Mucosa of descending colon (tissue), 3 donors: Measurements from ENCODE around the gene CDC123. TPM values are rescaled to one million over a fixed set of nuclear protein-coding genes. Genes with fewer than 3 reads are reported as not detected.

Experiments used
- ATAC-seq: fragments of 200-7000 bp; cut with Tn5 transposase; one replicate; pipeline ENCODE4 v1.9.1; 2020; ENCODE audit warnings: mild to moderate bottlenecking, moderate library complexity
- DNase-seq, 3 donors: peaks; one replicate each; pipeline ENCODE4 v3.0.0-alpha.2; 2020
- H3K36me3 ChIP-seq: fragments of 200-600 bp; one replicate; pipeline ENCODE4 v1.8.0; 2021; ENCODE audit warnings: low read depth, mild to moderate bottlenecking
- H3K4me1 ChIP-seq: fragments of 200-600 bp; one replicate; pipeline ENCODE4 v1.8.0; 2021; ENCODE audit warnings: low read depth, mild to moderate bottlenecking
- H3K4me3 ChIP-seq: fragments of 200-600 bp; one replicate; pipeline ENCODE4 v1.8.0; 2021; ENCODE audit warnings: mild to moderate bottlenecking
- H3K9me3 ChIP-seq: fragments of 200-600 bp; one replicate; pipeline ENCODE4 v1.8.0; 2021; ENCODE audit warnings: mild to moderate bottlenecking
- intact Hi-C, 2 donors: fragments of 100-400 bp; cut with DNase I in 1 of 2; cut with micrococcal nuclease in 1 of 2; formaldehyde crosslinking; loops; one replicate each; pipeline versions ENCODE4 v1.11.0 to v1.11.1; 2022; cut with DNase I, micrococcal nuclease
- total RNA-seq, 3 donors: library from RNA; stranded (reverse); fragmentation: NEBNext Ultra II Directional in 2 of 3; extraction: Animal tissue kit (Norgen Biotek cat#: 25700) in 2 of 3; gene quantifications; one replicate each; pipeline versions ENCODE4 v1.2.1 to v1.2.4, GENCODE V29; 2021 to 2023
- TF ChIP-seq, protein P1 (sequence below): fragments of 200-600 bp; IDR thresholded peaks from one replicate; pipeline ENCODE4 v1.8.0; 2022; ENCODE audit warnings: antibody characterized with exemption, mild to moderate bottlenecking
- donor health status: DM: no; HTN: no; CAD: no; lungs with moderate emphysema.
- donor health status: DM: no; HTN: no; CAD: no.
- donor health status: DM: no; HTN: yes; CAD: no.

Gene CDC123
- total RNA-seq, 3 donors from 2014 or later = 40.5 to 66.1 (median 48.4) TPM

DNA sequence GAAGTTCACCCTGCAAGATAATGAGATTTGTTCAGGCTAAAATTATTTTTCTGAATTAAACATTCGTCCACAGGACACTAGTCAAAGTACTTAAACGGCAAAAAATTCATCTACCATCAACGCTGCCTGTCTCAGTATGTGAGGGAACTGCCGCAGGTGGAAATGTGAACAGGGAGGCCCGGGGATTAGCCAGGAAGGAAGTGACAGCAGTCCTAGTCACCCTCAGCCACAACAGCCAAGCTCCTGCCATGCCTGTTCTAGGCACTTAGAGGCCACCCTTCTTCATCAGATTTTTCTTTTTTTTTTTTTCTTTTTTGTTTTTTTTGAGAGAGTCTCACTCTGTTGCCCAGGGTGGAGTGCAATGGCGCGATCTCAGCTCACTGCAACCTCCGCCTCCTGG, 9.7 kb upstream of the CDC123 start:
- no peaks in the 10 kb centered on the region for H3K36me3 ChIP-seq
- intact Hi-C loops = no loop called here
- H3K4me1 ChIP-seq = no peaks in the 10 kb centered on the region

DNA sequence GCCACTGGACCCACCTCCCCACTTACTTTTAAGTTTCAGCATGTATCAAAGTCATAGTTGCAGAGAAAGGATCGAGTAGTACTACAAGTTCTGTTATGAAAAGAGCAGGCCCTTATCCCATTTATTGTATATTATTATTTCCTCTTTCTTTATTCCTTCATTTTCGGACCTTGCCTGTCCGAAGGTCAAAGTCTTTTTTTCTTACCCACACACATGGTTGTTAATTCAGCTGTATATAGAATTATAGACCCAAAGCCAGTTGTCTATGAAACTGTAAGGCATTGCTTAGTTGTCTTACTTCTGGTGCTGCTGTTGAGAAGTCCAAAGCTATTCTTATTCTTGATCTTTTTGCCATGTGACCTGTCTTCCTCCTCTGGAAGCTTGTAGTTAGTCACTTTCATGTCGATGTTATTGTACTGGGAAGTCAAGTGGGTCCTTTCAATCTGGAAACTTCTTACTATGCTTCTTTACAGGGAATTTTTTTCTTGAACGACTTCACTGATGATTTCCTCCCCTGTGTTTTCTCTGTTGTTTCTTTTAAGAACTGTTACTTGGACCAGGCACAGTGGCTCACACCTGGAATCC, 8.6 kb upstream of the CDC123 start:
- no peaks in the 10 kb centered on the region for H3K4me1 ChIP-seq
- intact Hi-C loops = no loop called here
- no peaks in the 10 kb centered on the region for H3K9me3 ChIP-seq
- no peak for ATAC-seq
- no peak for DNase-seq
- TF ChIP-seq, protein P1, sequence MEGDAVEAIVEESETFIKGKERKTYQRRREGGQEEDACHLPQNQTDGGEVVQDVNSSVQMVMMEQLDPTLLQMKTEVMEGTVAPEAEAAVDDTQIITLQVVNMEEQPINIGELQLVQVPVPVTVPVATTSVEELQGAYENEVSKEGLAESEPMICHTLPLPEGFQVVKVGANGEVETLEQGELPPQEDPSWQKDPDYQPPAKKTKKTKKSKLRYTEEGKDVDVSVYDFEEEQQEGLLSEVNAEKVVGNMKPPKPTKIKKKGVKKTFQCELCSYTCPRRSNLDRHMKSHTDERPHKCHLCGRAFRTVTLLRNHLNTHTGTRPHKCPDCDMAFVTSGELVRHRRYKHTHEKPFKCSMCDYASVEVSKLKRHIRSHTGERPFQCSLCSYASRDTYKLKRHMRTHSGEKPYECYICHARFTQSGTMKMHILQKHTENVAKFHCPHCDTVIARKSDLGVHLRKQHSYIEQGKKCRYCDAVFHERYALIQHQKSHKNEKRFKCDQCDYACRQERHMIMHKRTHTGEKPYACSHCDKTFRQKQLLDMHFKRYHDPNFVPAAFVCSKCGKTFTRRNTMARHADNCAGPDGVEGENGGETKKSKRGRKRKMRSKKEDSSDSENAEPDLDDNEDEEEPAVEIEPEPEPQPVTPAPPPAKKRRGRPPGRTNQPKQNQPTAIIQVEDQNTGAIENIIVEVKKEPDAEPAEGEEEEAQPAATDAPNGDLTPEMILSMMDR = no peak
- no peaks in the 10 kb centered on the region for H3K36me3 ChIP-seq
- no peak overlapping the region for H3K4me3 ChIP-seq

More for the DNA sequence above, 9.7 kb upstream of the CDC123 start:
- DNase-seq = no peak
- no peak overlapping the region for H3K4me3 ChIP-seq
- ATAC-seq = no peak
- TF ChIP-seq, protein P1 = no peak
- H3K9me3 ChIP-seq = no peaks in the 10 kb centered on the region

DNA sequence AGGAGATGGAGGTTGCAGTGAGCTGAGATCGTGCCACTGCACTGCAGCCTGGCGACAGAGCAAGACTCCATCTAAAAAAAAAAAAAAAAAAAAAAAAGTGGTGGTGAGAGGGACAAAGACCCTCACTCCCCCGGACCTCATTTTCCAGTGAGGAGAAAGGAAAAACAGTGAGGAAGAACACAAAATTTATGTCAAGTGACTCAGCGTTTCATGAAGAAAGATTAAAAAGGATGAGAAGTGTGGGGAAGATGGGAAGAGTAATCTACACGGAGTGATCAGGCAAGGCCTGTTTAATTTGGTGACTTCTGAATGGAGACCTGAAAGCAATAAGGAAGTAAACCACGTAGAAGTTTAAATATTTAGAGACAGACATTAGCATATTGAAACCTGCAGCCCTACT, 7.3 kb upstream of the CDC123 start:
- intact Hi-C loops = no loop called here
- H3K9me3 ChIP-seq = no peaks in the 10 kb centered on the region
- no peak for ATAC-seq

DNA sequence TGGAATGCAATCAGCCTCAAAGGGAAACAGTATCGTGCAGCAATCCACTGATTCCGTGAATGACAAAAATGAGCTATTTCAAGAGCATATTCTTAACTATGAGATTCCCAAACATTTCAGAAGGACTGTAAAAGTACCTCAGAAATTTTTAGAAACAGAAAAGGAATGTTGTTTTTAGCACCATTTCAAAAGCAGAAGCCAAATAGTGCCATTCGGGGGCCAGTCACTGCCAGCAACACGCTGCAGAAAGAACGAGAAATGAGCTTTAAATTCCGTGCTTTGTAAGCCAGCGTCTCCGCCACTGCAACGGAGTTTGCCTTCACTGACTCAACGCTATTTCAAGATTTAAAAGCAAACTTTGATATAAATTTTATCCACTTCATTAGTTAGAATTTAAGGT, 6.6 kb upstream of the CDC123 start:
- Histone ChIP-seq H3K9me3 (no peaks in the 10 kb centered on the region), H3K4me1 (peaks cover 10% of the 10 kb centered on the region), H3K4me3 (no peak overlapping the region), H3K36me3 (no peaks in the 10 kb centered on the region)
- DNase-seq (no peak), ATAC-seq (no peak)
- intact Hi-C loops = no loop called here
- TF ChIP-seq, protein P1 = no peak

More for the DNA sequence above, 7.3 kb upstream of the CDC123 start:
- TF ChIP-seq, protein P1 = no peak
- DNase-seq = no peak
- H3K4me1 ChIP-seq = peaks cover 4% of the 10 kb centered on the region
- no peaks in the 10 kb centered on the region for H3K36me3 ChIP-seq
- H3K4me3 ChIP-seq = no peak overlapping the region

DNA sequence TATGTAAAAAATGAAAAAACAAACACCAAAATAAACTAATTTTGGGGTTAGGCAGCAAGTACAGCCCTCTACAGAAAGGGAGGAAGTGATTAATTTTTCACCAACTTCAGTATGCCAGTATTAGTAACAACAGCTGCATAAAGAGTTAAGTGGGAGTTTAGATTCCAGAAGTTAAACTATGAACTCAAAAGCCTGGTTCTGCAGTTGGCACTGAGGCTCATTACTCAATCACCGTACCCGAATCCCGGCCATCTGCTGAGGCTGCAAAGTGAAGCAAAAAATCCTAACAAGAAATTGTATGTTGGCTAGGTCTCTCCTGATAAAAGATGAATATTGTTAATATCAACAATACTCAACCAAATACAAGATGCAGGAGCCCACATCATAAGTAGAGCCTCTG, 4.3 kb upstream of the CDC123 start:
- intact Hi-C loops = no loop called here
- no peak for DNase-seq
- TF ChIP-seq, protein P1 = no peak
- H3K4me1 ChIP-seq = peaks cover 12% of the 10 kb centered on the region
- H3K4me3 ChIP-seq = no peak overlapping the region
- ATAC-seq = no peak
- H3K9me3 ChIP-seq = no peaks in the 10 kb centered on the region
- H3K36me3 ChIP-seq = no peaks in the 10 kb centered on the region

DNA sequence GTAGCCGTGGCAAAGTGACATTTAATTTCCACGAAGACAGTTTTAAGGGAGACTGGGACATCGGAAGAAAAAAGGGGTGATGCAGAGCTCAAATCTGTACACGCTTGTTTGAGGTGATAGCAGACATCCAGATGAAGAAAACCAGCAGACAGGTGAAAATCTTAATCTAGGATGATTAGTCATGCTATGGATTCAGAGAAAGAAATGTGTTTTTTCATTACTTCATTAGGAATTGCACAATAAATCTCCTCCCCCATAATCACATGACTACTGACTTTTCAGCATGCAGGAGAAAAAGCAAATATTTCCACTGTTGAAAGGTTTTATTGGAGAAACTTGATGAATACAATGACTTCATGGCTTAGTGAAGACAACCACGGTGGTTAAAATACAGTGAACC, 2.8 kb upstream of the CDC123 start:
- intact Hi-C loops = no loop called here
- ATAC-seq (no peak), DNase-seq (no peak)
- peaks cover 25% of the 10 kb centered on the region for H3K4me1 ChIP-seq
- no peaks in the 10 kb centered on the region for H3K36me3 ChIP-seq
- TF ChIP-seq, protein P1 = no peak
- no peaks in the 10 kb centered on the region for H3K9me3 ChIP-seq
- no peak overlapping the region for H3K4me3 ChIP-seq
